Measurements from ENCODE around the gene EML5.
A peak's percentile ranks its signal among the peaks of the same experiment; 100 is the strongest.

Gene EML5

GRCh38 chr14:88753873-88754272 lies 38.9 kb downstream of the EML5 start:
- TF ChIP-seq CTCF (IDR thresholded peaks at IDR 0.05; ENCODE audit: insufficient read depth, missing control alignments), result no peak
- FAIRE-seq (no peak), DNase-seq (ENCODE audit: insufficient read length, low spot score) (no peak)

- FAIRE-seq, result no peak
These were observed 41.8 kb downstream of the EML5 start for GRCh38 chr14:88750945-88751344.

GRCh38 chr14:88750413-88750812 lies 42.3 kb downstream of the EML5 start:
- DNase-seq (ENCODE audit: insufficient read length, low spot score), result no peak
- TF ChIP-seq CTCF (IDR thresholded peaks at IDR 0.05; ENCODE audit: insufficient read depth, missing control alignments), result no peak
- no peak for FAIRE-seq

More at GRCh38 chr14:88750945-88751344, 41.8 kb downstream of the EML5 start:
- no peak for TF ChIP-seq CTCF (IDR thresholded peaks at IDR 0.05; ENCODE audit: insufficient read depth, missing control alignments)
- no peak for DNase-seq (ENCODE audit: insufficient read length, low spot score)

GRCh38 chr14:88749139-88749538 lies 43.6 kb downstream of the EML5 start:
- DNase-seq (ENCODE audit: insufficient read length, low spot score) (no peak), FAIRE-seq (peak; percentile 53)
- no peak for TF ChIP-seq CTCF (IDR thresholded peaks at IDR 0.05; ENCODE audit: insufficient read depth, missing control alignments)

GRCh38 chr14:88748288-88748687 lies 44.5 kb downstream of the EML5 start:
- TF ChIP-seq CTCF (IDR thresholded peaks at IDR 0.05; ENCODE audit: insufficient read depth, missing control alignments), result no peak
- DNase-seq (ENCODE audit: insufficient read length, low spot score), result no peak
- no peak for FAIRE-seq

- DNase-seq (ENCODE audit: insufficient read length, low spot score), result no peak
- no peak for TF ChIP-seq CTCF (IDR thresholded peaks at IDR 0.05; ENCODE audit: insufficient read depth, missing control alignments)
- no peak for FAIRE-seq
These were observed 46.7 kb downstream of the EML5 start for GRCh38 chr14:88746052-88746451.

- FAIRE-seq (no peak), DNase-seq (ENCODE audit: insufficient read length, low spot score) (no peak)
- TF ChIP-seq CTCF (IDR thresholded peaks at IDR 0.05; ENCODE audit: insufficient read depth, missing control alignments), result no peak
These were observed 55.5 kb downstream of the EML5 start for GRCh38 chr14:88737245-88737644.
